ENCODE results near the gene PLPPR1.

DNA sequence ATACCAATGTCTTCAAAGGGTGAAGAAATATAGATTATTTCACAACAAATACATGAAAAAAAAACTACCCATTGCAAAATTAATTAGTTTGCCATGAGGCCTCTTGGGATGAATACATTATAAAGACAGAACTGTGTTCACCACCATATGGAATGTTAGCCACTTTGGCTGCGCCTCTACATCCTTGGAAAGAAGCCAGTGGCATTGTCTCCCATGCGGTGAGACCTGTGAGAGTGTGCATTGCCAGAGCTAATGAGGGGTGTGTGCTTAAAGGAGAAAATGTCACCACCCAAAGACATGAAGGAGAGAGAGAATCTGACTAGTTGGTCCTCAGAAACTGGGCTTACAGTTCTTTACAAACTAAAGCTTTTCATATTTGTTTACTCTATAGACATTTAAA, 110.6 kb downstream of the PLPPR1 start:
- TF ChIP-seq GATA2 (IDR thresholded peaks at IDR 0.05; ENCODE audit: low read depth, low read length) (no peak), GATA3 (IDR thresholded peaks at IDR 0.05; ENCODE audit: low read depth, low read length) (no peak)
